ENCODE data around the gene TNFRSF4. TPM values are rescaled to one million over a fixed set of nuclear protein-coding genes. Genes with fewer than 3 reads are reported as not detected.
A peak's percentile ranks its signal among the peaks of the same experiment; 100 is the strongest.

The TNFRSF4 gene
- total and polyA plus RNA-seq, 9 of the 15 experiments (the other 6 are each of a cell fraction or from before 2014, with no cell fraction given): 0.07 to 0.44 (median 0.19) TPM; not detected in 5

- TF ChIP-seq CGGBP1 (CRISPR knock-in tag; IDR thresholded peaks at IDR 0.05) (no peak), FOXK1 (CRISPR knock-in tag; IDR thresholded peaks at IDR 0.05; ENCODE audit: borderline replicate concordance) (no peak), ZNF12 (CRISPR knock-in tag; IDR thresholded peaks at IDR 0.05) (no peak), PCBP1 (IDR thresholded peaks at IDR 0.05; ENCODE audit: low read depth, low read length, poor library complexity, severe bottlenecking) (no peak), ZNF589 (CRISPR knock-in tag; IDR thresholded peaks at IDR 0.05; ENCODE audit: low read depth) (peak; percentile 80), CHCHD3 (CRISPR knock-in tag; IDR thresholded peaks at IDR 0.05) (no peak), SETDB1 (IDR thresholded peaks at IDR 0.05; ENCODE audit: low read length) (no peak), MAFK (IDR thresholded peaks at IDR 0.05; ENCODE audit: low read length) (no peak), BCL6 (CRISPR knock-in tag; IDR thresholded peaks at IDR 0.05) (no peak), PHF21A (IDR thresholded peaks at IDR 0.05; ENCODE audit: borderline replicate concordance, low read depth) (no peak), NRF1 (conservative IDR thresholded peaks at IDR 0.05 in 1 of 2, IDR thresholded peaks at IDR 0.05 in 1 of 2) (no peak), POLR3G (IDR thresholded peaks at IDR 0.05; ENCODE audit: extremely low read depth, insufficient read length, insufficient replicate concordance) (no peak), ZNF212 (CRISPR knock-in tag; IDR thresholded peaks at IDR 0.05) (no peak), ZNF699 (CRISPR knock-in tag; IDR thresholded peaks at IDR 0.05; ENCODE audit: insufficient replicate concordance) (no peak), ELK1 (CRISPR knock-in tag; IDR thresholded peaks at IDR 0.05) (no peak), SIX5 (IDR thresholded peaks at IDR 0.05; ENCODE audit: borderline replicate concordance in 1 of 2, insufficient read depth in 1 of 2, low read depth in 1 of 2, low read length in 2 of 2) (no peak), KAT7 (CRISPR knock-in tag; IDR thresholded peaks at IDR 0.05; ENCODE audit: borderline replicate concordance) (no peak), ATF2 (CRISPR knock-in tag; IDR thresholded peaks at IDR 0.05) (0 out of 2 replicates have a peak, but pooled peaks have one; percentile 38), CBX8 (IDR thresholded peaks at IDR 0.05; ENCODE audit: borderline replicate concordance, extremely low read depth, low read depth, low read length, poor library complexity, severe bottlenecking) (no peak), HINFP (tag; conservative IDR thresholded peaks at IDR 0.05; ENCODE audit: low read depth) (no peak), IRF1 (CRISPR knock-in tag; IDR thresholded peaks at IDR 0.05; ENCODE audit: borderline replicate concordance) (no peak), HES1 (IDR thresholded peaks at IDR 0.05; ENCODE audit: low read depth) (no peak), SNIP1 (IDR thresholded peaks at IDR 0.05; ENCODE audit: low read depth) (no peak)
These were observed 18.3 kb upstream of the TNFRSF4 start, which contains the start of gene B3GALT6 (continued) for GRCh38 chr1:1232208-1232795.

Measured in K562 (cell line).